Islet of Langerhans (tissue), 1 donor: ENCODE measurements around the gene COX20.

ENCODE experiments used
- FAIRE-seq: peaks from one replicate; lab custom pipeline; 2011; peaks lifted over from hg19 to GRCh38; lab: Jason Lieb, UNC

The COX20 gene

GRCh38 chr1:244851546-244852231 is 16.2 kb downstream of the COX20 start:
- FAIRE-seq, result no peak

DNA sequence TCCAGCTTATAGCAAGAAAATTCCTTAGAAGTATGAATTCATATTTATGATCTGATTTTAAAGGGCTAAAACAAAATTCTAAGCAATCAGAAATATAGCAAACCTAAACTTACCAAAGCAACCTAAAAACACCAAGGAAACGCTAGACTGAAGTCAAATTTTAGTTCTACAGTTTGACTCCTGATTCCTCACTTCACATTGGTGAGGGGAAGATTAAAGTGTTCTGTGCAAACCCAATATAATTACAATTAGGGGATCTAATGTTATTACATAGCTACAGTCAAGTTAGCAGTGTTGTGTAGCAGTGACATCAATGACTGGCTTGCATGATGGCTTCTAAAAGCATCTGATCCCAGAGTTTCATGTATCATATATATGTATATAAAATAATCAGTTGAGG is 17.2 kb downstream of the COX20 start:
- no peak for FAIRE-seq

DNA sequence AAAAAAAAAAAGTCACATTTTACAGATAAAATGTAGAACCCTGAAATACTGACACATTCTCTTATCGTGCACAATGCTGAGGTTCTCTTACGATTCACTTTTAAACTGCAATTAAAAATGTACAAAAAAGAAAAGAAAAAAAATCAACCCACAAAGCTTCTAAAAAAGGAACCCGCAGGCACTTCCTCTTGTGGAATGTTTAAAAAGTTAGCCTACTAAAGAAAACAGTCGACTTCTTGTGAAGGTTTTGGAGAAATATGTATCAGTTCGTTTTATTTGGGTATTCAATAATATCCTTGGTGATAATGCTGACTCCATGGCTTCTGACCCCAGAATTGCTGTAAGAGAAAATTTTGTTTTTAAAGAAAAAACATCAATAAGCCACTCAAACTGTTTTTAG is 18.7 kb downstream of the COX20 start:
- FAIRE-seq, result no peak

DNA sequence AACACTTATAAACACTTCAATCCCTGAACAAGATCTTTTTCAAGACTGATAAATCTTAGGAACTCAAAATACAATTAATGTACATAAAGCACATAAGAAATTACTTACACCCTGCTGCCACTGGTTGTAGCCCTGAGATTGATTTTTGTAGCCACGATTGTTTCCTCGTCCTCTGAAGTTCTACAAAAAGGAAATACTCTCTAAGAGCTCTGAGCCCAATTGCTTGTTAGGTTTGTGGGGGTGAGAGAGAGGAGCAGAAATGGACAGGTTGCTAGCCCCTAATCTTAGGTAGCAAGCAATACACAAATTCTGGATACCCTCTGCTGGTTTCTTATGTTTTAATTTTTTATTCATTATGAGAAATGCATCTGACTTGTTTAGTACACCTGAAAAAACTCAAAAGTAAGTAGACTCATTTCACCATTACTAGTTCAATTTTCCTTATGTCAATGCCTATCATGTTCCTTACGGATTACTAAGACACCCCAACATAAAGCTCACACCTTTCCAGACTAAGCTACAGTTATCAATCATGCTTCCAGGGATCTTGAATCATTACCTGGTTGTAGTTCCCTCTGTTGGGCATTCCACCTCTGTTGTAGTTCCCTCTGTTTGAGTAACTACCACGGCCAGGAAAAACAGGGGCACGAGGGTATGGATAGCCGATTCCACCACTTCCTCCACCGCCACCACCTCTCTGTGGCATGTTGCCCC is 19.6 kb downstream of the COX20 start:
- FAIRE-seq, result no peak

DNA sequence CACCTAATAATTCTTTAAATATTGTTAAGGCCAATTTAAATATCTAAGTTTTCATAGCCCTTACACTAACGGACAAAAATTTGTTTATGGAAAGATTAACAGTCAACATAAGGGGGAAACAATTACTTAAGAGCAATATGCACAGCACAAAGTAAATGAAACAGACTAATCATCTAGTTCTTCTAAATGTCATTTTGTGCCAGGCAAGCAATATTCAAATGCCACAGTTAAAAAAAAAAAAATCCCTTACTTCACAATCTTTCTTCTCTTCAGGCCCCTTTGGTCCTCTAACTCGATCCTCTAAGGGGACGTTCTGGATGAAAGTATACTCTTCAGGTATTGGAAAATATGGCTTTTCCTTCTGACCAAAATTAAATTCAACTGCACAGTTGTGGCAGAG is 22.3 kb downstream of the COX20 start:
- FAIRE-seq, result no peak

GRCh38 chr1:244858357-244858756 is 22.9 kb downstream of the COX20 start:
- FAIRE-seq, result no peak

DNA sequence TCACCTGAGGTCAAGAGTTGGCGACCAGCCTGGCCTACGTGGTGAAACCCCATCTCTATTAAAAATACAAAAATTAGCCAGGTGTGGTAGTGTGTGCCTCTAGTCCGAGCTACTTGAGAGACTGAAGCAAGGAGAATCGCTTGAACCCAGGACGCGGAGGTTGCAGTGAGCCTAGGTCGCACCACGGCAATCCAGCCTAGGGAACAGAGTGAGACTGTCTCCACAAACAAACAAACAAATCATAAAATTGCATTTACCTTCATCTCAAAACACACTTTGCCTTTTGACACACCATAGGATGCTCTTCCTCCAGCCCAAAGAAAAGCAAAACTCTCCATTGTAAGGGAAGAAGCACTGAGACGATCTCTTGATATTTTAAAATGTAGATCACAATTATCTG is 24.6 kb downstream of the COX20 start:
- no peak for FAIRE-seq

DNA sequence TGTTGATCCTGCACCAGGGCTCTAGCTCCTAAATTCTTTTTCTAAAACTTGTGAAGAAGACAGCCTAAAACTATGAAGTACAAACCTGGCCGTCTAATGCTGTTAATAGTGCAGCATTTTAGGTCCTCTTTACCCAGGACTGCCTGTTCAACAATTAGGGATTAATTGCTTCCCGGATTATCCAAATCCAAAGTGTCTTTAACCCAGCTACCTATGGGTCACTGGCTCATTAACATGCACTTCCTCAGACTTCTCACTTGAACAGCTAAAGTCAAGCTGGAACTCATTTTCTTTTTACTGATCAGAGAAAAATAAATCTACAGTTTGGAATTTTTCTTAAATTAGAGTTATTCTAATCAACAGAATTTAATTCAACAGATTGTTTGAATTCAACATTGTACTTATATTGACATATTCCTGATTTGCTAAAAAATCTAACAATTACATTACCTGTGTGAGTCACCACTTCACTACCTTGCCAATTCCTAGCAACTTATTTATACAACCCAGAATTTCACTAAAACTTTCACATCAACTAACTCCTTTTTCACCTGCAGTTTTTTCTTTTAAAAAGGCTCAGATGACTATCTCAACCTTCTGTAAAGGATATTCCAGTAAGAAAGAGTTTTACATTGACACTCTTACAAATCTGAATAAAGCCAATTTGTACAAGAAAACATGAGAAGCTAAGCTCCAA is 25.6 kb downstream of the COX20 start:
- FAIRE-seq, result no peak

DNA sequence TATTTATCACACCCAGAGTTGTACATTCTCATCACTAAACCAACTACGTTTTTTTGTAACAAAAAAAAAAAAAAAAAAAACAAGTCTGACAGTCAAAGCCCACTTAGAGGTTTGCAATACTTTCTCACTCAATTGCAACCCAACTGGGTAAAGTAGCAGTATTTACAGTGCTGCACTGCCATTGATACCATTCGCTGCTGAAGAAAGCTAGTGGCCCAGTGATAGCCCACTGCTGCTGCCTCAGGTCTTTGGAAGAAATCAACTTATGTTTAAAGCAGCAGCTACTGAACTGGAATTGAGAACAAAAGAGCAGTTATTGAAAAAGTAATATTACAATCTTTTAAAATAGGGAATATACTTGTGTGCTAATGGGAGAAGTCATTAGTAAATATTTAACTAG is 26.2 kb downstream of the COX20 start:
- no peak for FAIRE-seq

- FAIRE-seq, result no peak
Observed at GRCh38 chr1:244862354-244862698, 26.9 kb downstream of the COX20 start.

GRCh38 chr1:244862699-244863490 is 27.4 kb downstream of the COX20 start:
- FAIRE-seq, result no peak

DNA sequence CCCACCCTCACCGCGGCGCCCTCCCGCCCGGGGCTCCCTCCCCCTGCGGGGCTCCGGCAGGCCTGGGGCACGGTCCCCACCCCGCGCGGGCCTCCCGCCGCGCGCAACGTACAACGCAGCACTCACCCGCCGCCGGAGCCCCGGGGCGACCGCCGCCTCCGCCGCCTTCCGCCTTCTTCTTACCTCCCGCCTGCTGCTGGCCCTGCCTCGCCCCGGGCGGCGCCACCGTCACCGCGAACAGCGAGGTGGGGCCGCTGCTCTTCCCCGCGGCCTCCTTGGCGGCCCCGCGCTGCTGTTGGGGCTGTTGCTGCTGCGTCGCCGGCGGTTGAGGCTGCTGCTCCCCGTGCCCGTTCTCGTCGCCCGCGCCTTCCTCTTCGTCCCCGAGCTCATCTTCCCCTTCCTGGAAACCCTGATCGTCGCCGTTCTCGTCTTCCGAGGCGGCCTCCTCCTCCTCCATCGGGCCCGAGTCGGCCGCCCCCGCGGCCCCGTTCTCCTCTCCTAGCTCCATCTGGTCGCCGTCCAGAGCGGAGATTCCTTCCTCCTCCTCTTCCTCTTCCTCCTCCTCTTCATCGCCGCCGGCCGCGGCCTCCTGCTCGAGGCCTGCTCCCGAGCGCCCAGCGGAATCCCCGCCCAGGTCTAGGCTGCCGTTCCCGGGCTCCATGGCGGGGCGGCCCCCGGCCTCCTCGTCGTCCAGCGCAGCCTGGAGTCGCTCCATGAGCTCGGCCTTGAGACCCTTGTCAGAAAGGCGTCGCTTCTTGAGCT is 28.2 kb downstream of the COX20 start:
- no peak for FAIRE-seq

DNA sequence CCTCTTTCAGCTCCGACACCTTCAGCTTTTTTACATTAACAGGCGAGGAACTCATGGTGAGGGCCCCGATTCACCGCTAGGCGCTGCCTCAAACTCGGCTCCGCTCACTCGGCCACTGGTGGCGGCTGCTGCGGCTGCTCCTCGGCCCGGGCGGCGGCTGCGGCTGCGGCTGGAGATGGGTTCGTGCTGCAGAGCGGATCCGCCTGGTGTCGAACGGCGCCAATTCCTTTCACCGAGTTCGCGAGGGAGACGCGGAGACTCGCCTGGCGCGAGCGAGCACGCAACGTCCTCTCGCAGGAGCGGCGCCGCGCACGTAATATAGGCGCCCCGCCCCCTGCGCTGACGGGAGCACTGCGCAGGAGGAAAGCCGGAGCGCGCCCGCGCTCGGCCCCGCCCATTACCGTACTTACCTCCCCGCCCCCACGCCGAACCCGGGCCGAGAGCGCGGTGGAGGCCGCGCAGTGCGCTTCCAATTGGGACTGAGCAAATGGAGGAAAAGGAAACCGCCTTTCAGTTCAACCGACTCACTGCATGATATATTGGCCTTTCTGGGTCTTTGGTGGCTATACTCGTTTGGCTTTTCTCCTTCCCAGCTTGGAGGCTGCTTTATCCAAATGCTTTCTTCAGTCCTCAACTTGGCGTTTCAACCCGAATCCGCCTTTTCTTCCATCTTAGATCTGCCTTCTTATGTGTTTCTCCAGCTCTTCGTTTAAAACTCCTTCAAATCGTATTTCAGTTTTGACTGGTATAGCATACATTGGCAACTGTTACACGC is 29.0 kb downstream of the COX20 start, which contains the start of gene HNRNPU:
Gene HNRNPU (minus strand): TSS at position 291 of the 775 bp plus-strand sequence. CDS start 236 bp downstream, at position 55.
- FAIRE-seq, result no peak

DNA sequence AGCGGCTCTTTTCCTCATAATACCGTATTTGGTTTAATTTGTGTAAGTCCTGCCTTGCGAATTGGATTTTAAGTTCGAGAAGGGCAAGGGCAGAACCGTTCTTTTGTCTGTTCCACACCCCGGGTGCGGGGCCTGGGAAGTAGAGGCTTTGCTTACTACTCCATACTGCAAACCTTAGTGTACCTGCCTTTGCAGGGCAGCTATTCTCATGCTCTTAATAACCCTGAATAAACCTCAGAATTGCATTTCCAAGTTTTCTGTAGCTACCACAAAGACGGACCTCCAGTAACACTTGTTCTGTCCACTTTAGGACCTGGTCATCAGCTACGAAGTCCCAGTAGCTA is 29.5 kb downstream of the COX20 start:
- no peak for FAIRE-seq

GRCh38 chr1:244865820-244866219 is 30.4 kb downstream of the COX20 start:
- no peak for FAIRE-seq

DNA sequence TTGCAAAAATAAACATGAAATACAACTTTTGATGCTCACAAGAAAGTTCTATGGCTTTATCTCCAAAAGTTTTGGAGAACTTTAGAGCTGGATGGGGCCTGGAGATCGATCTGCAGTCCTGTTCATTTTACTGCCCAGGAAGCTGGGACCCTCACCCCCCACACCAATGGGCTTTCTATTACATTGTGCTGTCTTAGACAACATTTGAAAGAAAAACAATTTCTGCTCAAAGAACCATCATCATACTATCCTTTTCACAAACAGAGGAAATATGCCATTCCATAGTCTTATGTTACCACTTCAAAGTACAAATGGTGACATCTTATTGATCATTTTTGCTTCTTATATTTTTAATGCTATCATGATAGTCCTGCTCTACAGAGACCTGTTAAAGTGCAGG is 30.9 kb downstream of the COX20 start:
- FAIRE-seq, result no peak

- no peak for FAIRE-seq
Observed at GRCh38 chr1:244868484-244869363, 33.3 kb downstream of the COX20 start.

- FAIRE-seq, result no peak
Observed at GRCh38 chr1:244869364-244869827, 33.9 kb downstream of the COX20 start.

- FAIRE-seq, result no peak
Observed at GRCh38 chr1:244869950-244870349, 34.5 kb downstream of the COX20 start.

DNA sequence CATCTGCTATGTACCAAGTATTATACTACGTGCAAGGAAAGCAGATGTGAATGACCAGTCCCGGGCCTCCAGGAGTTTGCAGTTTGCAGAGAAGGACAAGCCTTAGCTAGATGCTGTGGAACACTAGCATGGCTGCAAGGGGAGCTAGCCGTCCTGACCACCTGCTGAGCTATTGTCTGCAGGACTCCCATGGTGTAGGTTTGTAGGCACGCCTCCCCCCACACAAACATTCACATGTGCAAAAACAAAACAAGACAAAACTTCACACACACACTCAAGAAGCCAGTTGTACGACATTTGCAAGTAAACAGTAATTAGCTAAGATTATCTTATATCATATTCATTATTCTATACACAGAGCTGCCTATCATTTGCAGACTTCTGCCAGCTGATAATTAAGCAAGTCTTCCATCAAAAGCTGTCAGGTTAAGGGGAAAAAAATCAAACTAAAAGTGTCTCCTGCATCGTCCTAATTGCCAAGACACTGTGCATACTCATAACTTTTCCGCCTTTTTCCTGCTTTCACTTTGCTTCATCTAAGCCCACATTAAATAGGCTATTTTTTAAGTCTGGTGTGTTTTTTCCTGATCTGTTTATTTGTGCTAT is 39.6 kb downstream of the COX20 start:
- no peak for FAIRE-seq
